GM19035 (cell line): ENCODE data around the gene EMX2.
"Not testable (repeated sequence)": the region's sequence is repeated elsewhere in the genome, so short reads cannot be mapped to it uniquely, and the experiment has no call there.

Experiments
- ATAC-seq: cut with Tn5 transposase; IDR thresholded peaks from one replicate; pipeline ENCODE4 v1.9.1; 2021; ENCODE audit not compliant: unreplicated experiment

EMX2 gene

DNA sequence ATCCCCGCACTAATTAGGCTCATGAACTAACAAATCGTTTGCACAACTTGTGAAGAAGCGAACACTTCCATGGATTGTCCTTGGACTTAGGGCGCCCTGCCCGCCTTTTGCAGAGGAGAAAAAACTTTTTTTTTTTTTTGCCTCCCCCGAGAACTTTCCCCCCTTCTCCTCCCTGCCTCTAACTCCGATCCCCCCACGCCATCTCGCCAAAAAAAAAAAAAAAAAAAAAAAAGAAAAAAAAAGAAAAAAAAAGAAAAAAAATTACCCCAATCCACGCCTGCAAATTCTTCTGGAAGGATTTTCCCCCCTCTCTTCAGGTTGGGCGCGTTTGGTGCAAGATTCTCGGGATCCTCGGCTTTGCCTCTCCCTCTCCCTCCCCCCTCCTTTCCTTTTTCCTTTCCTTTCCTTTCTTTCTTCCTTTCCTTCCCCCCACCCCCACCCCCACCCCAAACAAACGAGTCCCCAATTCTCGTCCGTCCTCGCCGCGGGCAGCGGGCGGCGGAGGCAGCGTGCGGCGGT, at the start of gene EMX2:
Gene EMX2 (plus strand): TSS at position 41 of the 519 bp plus-strand sequence. CDS start 522 bp downstream, outside the sequence.
- ATAC-seq, result no peak

GRCh38 chr10:117496031-117496430, 46.5 kb upstream of the EMX2 start:
- ATAC-seq, result no peak

- ATAC-seq, result peak; percentile 87
Measured at GRCh38 chr10:117496616-117497028, 45.9 kb upstream of the EMX2 start.

- no peak for ATAC-seq
Measured at GRCh38 chr10:117497736-117498135, 44.8 kb upstream of the EMX2 start.

- ATAC-seq, result no peak
Measured at GRCh38 chr10:117499248-117500105, 43.1 kb upstream of the EMX2 start.

- no peak for ATAC-seq
Measured at GRCh38 chr10:117500456-117500855, 42.1 kb upstream of the EMX2 start.

GRCh38 chr10:117501460-117502035, 41.0 kb upstream of the EMX2 start:
- ATAC-seq, result no peak

DNA sequence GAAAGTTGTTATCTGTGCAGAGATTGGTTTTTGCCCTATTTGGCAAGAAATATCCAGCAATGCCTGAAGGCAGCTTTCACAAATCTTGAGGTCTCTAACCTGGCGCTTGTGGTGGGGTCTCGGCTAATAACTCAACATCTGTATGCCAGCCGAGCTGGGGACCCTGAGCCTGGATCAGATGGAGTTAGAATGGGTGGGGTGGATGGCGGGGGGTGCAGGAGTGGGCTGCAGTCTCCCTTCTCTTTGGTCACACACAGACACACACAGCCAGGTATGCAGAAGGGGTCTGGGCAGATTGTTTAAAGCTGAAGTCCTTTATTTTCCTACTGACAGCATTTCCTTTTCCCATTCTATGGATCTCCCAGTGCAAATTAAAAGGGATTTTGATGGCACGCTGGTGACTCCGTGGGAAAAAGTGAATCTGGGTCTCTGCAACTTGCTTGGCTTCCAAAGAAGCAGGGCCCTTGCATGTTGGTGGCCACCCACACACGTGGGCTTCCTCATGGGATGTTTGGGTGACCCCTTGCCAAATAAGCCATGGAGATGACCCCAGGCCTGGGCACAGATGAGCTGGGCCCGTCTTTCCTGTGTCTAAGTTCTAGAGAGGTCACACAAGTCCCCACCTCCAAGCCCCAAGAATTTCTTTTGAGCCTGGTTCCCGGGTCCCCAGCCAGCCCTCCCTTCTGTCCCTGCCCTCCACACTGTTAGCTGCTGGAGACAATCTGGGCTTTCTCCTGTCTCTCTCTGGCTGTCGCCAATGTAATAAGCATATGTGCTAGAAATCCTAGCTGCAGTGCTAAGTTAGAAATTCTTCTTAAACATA, 39.9 kb upstream of the EMX2 start:
- ATAC-seq, result no peak

- ATAC-seq, result no peak
Measured at GRCh38 chr10:117503244-117504205, 39.0 kb upstream of the EMX2 start.

- no peak for ATAC-seq
Measured at GRCh38 chr10:117504562-117504961, 38.0 kb upstream of the EMX2 start.

DNA sequence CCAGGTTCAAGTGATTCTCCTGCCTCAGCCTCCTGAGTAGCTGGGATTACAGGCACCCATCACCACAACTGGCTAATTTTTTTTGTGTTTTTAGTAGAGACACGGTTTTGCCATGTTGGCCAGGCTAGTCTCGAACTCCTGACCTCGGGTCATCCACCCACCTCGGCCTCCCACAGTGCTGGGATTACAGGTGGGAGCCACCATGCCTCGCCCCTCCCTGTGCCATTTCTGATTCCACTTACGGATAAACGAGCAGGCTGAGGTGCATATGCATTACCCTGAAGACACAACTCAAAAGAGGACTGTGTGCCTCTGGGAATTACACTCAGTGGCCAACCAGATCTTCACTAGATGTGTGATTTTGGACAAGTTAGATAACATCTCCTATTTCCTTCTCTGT, 35.5 kb upstream of the EMX2 start:
- ATAC-seq, result not testable (repeated sequence)

DNA sequence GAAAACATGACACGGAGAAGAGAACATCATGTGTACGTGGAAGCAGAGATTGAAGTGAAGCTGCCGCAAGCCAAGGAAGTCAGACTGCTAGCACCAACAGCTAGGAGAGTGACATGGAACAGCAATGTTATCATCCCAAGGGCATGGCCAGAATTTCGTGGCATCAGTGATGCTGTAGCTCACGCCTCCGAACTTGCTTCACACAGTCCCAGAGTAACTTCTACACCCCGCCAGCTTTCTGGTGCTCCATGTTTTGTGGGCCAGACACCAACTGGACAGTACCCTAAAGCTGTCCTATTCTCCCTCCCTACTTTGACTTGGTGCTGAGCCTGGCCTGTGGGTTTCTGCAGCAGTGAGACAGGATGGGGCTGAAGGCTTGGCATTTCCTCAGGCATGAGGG, 33.0 kb upstream of the EMX2 start:
- no peak for ATAC-seq

DNA sequence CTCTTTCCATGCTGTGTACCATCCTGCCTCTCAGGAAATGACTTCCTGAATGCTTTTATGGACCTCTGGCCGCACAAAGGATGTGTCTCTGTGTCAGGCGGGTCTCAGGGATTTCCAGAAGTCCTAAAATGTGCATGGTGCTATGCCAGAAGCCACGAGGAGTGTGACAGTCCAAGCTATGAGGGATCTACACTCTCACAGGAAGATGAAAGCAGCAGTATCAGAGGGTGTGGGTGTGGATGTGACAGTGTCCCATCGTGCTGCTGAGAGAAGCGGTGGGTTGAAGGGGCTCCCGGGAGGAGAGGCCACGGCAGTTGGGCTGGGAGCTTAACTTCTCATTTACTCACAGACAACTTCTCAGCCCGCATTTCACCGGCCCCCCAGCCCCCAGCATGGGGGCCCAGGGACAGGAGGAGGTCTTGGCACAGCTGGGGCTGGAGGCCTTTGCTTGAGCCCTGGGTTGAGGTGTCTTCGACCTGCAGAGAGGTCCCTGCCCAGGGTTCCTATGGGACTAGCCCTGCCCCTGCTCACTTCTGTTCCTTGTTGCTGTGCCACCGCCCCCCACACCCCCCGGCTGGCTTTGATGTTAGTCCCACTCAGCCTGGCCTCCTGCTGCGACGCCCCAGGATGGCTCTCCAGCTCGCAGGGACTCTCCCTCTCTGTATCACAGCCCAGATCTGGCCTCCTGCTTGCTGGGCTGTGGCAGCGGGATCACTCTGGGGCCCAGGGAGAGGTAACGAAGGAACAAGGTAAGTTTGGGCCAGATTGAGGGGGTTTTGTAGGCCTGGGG, 30.8 kb upstream of the EMX2 start:
- ATAC-seq, result no peak

DNA sequence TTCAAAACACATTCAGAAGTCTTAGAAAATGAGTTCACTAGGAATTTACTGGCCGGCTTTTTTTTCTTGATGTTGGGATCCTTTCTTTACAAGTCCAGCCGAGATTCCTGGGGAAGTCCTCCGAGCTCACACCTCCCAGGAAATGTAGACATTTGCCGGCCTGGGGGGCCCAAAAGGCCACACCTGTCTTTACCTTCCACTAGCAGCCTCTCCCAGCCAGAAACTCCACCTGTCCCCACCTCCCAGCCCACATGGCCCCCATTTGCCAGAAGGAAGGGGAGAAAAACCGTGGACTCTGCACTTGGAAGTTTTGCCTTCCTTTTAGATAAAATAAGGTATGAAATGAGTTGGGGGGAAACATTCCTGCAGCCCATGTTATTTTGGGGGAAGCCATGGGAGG, 27.6 kb upstream of the EMX2 start:
- ATAC-seq, result no peak

- no peak for ATAC-seq
Measured at GRCh38 chr10:117516681-117517080, 25.9 kb upstream of the EMX2 start.

- no peak for ATAC-seq
Measured at GRCh38 chr10:117518246-117518645, 24.3 kb upstream of the EMX2 start.

DNA sequence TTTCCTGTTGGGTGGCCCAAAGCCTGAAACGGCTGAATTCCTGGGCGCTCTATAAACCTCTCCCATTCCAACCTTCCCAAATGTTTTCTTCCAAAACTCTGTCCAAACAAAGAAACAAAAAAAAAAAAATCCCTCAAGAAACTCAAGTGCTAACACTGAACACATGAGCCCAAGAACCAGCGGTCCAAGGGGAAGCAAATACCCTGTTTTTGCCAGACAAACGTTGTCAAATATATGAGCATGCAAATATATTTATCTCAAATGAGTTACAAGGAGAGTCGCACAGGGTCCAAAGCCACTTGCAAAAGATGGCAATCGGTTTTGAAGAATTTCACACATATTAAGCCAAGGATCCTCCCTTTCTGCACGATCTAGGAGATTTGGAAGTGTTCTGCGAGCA, 23.3 kb upstream of the EMX2 start:
- no peak for ATAC-seq

- no peak for ATAC-seq
Measured at GRCh38 chr10:117519879-117520278, 22.7 kb upstream of the EMX2 start.

DNA sequence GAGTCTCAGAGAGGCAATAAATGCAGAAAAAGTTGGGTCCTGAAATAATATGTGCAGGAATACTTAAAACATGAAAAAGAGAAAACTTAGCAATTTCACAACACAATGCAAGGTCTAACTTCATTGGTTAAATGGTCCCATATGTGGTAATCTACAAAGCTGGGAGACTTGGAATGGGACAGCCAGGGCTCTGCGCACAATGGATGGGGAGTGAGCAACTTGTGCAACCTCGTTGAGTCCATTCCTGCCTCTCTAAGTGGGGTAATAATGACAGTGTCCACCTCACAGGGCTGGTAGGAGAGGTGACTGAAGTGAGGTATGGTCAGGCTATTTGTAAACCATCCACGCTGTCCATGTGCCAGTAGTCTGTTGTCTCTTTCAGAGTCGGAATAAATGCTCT, 11.8 kb upstream of the EMX2 start:
- ATAC-seq, result no peak
